Stimulated activated CD8-positive, alpha-beta memory T cell treated with anti-CD3 and anti-CD28 coated beads, Interleukin-15, amount 100 ng/mL, for 1 hour (primary cell): ENCODE measurements around the gene PRR22.

ENCODE experiments used
- DNase-seq: peaks from one replicate; pipeline ENCODE4 v3.0.0-alpha.2; 2020; ENCODE audit warnings: low read depth

Gene PRR22

GRCh38 chr19:5814123-5814851, 29.7 kb upstream of the PRR22 start:
- no peak for DNase-seq

DNA sequence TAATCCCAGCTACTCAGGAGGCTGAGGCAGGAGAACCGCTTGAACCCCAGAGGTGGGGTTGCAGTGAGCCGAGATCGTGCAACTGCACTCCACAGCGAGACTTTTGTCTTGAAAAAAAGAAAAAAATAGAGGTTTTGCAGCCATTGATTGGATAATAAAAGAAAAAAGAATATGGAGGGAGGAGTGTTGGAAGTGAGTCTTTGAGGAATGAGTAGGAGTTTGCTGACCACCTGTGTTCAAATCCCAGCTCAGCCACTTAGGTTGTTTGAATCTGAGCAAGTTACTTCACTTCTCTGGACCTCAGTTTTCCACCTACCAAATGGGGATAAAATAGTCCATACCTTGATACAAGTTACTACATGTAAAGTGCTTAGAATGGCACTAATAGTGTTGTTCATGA, 26.6 kb upstream of the PRR22 start:
- no peak for DNase-seq

- DNase-seq: no peak
Measured at GRCh38 chr19:5809469-5809868, 24.9 kb upstream of the PRR22 start.

DNA sequence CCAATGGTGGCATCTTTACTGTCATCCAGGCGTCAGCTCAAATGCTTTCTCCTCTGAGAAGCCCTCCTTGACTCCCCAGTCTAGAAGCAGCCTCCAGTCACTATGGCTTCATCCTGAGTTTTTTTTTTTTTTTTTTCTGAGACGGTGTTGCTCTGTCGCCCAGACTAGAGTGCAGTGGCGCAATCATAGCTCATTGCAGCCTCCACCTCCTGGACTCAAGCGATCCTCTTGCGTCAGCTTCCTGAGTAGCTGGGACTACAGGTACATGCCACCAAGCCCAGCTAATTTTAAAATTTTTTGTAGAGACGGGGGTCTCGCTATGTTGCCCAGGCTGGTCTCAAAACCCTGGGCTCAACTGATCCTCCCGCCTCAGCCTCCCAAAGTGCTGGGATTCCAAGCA, 24.5 kb upstream of the PRR22 start:
- no peak for DNase-seq

GRCh38 chr19:5808120-5808816, 23.7 kb upstream of the PRR22 start:
- no peak for DNase-seq

DNA sequence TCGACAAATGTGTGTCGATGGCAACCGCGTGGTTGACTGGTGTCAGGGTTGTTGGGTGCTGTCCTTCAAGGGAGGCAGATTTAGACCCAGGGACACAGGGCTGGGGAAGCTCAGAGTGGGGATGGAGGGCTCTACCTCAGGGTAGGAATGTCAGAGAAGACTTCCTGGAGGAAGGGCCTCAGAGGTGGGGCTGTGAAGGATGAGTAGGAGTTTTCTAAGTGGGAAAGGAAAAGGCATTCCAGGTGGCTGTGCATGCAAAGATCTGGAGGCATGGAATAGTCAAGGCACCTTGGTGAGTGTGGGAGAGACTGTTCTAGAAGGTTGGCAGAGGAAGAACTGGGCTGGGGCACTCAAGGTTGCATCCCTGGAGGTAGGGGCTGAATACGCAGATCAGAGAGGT, 22.4 kb upstream of the PRR22 start:
- no peak for DNase-seq

DNA sequence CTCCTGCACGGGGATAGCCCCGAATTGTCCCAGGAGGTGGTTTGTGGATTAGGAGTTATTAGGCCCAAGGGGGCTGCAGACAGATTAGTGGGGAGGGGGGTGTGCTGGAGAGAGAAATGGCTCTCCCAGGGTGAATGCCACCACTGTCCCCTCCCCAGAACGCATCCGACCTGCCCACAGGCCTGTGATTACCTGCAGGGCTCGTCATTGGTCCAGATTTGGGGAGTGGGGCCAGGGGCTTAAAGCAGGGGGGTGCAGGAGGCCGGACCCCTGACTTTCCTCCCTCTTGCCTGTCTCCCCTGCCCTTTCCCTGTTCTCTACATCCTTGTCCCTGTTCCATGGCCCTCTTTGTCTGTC, 21.6 kb upstream of the PRR22 start:
- DNase-seq: no peak

DNA sequence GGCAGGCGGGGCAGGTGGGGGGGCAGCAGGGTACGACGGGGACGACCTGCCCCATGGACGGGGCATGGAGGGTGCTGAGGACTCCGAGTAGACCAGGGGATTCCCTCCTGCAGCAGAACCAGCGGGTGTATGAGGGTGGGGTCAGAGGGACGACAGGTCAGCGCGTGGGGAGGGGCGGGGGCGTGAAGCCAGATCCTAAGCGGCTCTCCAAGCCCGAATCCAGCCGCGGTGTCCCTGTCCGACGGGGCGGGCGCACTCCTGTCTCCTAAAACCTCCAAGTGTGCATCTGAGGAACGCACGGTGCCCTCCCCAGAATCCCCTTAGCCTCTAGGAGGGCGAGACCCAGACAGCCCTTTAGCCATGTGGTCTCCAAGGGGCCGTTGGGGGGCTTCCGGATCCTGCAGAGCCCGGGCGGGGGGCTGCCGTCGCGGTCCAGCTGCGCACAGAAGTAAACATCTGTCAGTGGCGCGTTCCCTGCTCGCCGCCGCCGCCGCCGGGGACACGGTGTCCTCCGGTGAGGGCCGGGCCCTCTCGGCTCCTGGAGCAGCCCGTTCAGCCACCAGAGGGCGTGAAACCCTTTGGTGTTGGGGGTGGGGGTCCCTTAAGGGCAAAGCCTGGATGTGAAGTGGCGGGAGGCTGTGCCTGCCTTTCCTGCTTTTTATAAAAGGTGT, 21.1 kb upstream of the PRR22 start:
- peak; percentile 34 for DNase-seq

DNA sequence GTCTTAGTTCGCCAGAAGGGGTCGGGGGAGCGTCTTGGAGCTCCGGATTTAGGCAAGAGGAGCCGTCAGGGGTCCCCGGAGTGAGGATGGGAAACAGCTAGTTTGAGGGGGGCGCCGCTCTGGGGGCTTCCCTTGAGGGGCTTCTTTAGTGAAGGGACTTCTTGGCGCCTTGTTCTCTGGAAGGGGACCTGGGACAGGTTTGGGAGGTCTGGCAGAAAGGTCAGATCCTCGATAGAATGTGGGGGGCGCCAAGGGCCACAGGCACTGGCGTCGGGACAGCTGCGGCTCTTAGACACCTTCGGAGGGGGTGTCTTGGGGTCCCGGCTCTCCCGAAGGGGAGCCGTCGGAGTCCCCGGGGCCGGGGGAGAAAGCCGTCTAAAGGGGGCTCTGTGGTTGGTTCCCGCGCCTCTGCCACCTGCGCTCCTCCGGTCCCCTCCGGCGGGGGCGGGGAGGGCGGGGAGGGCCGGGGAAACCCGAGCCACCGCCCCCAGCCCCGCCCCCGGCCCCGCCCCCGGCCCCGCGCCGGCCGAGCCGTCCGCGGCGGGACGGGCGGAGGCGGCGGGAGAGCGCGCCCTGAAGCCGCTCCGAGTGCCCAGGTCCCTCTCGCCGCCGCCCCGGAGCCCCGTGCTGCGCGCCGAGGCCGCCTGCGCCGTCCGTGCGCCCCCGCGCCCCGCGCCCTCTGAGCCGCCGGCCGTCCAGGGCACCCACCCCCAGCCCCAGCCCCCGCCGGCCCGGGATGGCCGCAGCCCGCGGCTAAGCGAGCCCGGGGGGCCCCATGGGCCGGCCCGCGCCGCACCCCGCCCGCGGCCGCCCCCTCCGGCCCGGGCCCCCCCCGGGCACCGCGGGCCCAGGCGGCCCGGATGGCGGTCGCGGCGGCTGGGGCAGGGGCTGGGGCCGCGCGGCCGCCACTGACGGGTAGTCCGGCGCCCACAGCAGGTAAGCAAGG, 20.2 kb upstream of the PRR22 start, which contains the start of gene NRTN:
Gene NRTN, plus strand, starts transcription at position 552 of the 946 bp plus-strand sequence. CDS start 19,099 bp downstream, outside the sequence.
- no peak for DNase-seq

DNA sequence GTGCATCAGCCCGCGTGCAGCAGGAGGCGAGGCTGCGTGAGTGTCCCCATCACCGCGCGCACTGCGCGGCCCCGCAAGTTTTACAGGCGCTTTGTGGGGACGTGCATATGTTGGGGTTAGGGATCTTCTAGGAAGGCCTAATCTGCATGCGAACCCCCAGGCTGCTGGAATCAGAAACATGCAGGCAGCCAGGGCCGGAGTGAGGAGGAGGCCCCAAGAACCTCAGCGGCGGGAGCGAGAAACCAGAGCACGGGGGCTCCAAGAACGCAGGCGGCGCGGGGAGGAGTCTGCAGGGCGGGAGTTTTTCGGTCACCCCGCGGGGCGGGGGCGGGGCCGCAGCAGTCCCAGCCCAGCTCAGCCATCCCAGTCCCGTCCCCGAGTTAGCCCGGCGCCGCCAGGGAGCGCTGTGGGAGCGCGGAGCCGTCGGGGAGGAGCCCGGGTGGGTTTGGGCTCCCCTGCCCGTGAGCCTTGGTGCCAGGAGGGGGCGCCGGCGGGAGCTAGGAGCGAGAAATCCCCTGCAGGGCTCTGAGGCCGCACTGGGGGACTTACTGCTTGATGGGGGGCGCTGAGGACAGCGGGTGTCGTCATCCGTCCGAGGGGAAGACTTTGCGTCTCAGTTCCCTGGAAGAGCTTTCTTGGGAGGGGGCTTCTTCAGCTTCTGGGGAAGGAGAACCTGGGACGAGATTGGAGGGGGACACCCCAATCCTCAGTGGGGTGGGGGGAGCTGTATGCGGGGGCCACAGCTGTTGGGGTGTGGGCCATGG, 19.4 kb upstream of the PRR22 start:
- peak; percentile 73 for DNase-seq

GRCh38 chr19:5803441-5803751, 18.9 kb upstream of the PRR22 start:
- DNase-seq: no peak

DNA sequence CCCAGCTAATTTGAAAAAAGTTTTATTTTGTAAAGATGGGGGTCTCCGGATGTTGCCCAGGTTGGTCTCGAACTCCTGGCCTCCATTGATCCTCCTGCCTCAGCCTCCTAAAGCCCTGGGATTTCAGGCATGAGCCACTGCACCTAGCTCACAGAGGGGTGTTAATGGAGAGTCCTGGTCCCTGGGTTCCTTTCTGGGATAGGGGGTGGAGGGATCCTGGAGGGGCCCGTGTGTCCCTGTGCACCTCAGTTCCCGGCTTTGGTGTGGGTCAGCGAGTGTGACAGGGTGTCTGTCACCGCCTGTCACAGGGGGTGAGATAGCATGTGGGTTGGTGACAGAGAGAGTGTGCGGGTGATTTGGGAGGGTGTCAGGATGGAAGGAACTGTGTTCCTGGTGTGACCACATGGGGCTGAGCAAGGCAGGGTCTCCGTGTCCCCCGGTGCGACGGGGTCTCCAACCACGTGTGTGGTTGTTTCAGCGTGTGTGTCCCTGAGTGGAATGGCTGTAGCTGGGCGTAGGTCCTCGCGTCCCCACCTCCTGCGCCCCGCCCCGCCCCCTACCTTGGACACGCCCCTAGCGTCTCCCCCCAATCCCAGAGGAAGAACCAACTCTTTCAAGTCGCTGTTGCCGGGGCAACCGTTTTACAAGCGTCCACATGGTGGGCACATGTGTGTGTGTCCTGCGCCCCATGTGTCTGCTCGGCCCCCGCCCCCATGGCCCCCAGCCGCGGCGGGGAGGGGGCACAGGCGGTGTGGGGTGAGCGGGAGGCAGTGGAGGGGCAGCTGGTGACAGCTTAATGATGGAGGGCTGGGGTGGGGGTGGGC, 17.5 kb upstream of the PRR22 start:
- DNase-seq: no peak

- DNase-seq: no peak
Measured at GRCh38 chr19:5800361-5801270, 16.1 kb upstream of the PRR22 start.

GRCh38 chr19:5799247-5800241, 15.0 kb upstream of the PRR22 start:
- DNase-seq: no peak

- no peak for DNase-seq
Measured at GRCh38 chr19:5798244-5798643, 13.7 kb upstream of the PRR22 start.

DNA sequence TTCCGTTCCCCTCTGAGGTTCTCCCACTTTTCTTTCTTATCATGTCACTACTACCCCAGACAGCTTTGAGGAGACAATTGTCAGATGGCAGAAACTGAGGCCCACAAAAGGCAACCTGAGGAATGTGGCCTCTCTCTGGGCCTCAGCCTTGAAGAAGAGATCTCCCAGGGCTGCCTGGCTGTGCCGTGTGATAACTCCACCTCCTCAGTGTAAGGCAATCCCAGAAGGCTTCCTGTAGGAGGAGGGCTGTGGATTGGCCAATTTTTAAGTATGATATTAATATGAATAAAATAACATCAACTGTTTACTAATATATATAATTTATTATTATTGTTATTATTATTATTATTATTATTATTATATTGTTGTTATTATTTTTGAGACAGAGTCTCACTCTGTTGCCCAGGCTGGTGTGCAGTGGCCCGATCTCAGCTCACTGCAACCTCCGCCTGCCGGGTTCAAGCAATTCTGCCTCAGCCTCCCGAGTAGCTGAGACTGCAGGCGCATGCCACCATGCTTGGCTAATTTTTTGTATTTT, 10.9 kb upstream of the PRR22 start:
- no peak for DNase-seq

DNA sequence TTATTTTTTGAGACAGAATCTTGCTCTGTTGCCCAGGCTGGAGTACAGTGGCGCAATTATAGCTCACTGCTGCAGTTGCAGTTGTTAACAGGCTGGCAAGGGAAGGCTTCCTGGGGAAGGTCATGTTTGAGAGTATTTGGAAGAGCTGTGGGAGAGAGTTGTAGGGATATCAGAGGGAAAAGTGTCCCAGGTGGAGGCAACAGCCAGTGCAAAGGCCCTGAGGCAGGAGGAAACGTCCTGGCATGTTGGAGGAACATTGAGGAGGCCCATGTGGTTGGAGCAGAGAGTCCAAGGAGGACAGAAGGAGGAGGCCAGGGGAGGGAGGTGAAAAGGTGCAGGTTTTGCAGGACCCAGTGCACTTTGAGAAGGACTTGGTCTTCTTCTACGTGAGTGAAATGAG, 8.6 kb upstream of the PRR22 start:
- DNase-seq: no peak

- DNase-seq: no peak
Measured at GRCh38 chr19:5792224-5792623, 7.7 kb upstream of the PRR22 start.
